GM23338 (cell line): ENCODE data around the gene APOL6.

Experiments
- CREB1 ChIP-seq: fragments of 250-450 bp; sonication (Bioruptor Pico); IDR thresholded peaks from 2 replicates; pipeline ENCODE4 v1.5.0; 2020; ENCODE audit warnings: low read depth, mild to moderate bottlenecking, moderate library complexity
- CTCF ChIP-seq, 2 experiments: fragments of 200-600 bp in 1 of 2; sonication (generic) in 1 of 2; conservative IDR thresholded peaks; 2 replicates each; pipeline versions ENCODE4 v1.5.1 to v1.6.1; 2016 to 2017; ENCODE audit warnings: antibody characterized with exemption in 2 of 2, low read depth in 2 of 2, mild to moderate bottlenecking in 2 of 2, moderate library complexity in 1 of 2
- EZH2 ChIP-seq: fragments of 200-600 bp; sonication (generic); IDR thresholded peaks from one replicate; pipeline ENCODE4 v1.8.0; 2017; ENCODE audit warnings: antibody characterized with exemption, mild to moderate bottlenecking, low read depth; ENCODE audit not compliant: unreplicated experiment

- no peak for TF ChIP-seq EZH2
- no peak for TF ChIP-seq CTCF (conservative IDR thresholded peaks at IDR 0.05; ENCODE audit: low read depth in 2 of 2)
- no peak for TF ChIP-seq CREB1 (CRISPR knock-in tag)
Observed at GRCh38 chr22:35711336-35711735, 63.1 kb downstream of the APOL6 start.
